Measurements from ENCODE around the gene IPO11.
"Not testable (repeated sequence)": the region's sequence is repeated elsewhere in the genome, so short reads cannot be mapped to it uniquely, and the experiment has no call there.

IPO11 gene

DNA sequence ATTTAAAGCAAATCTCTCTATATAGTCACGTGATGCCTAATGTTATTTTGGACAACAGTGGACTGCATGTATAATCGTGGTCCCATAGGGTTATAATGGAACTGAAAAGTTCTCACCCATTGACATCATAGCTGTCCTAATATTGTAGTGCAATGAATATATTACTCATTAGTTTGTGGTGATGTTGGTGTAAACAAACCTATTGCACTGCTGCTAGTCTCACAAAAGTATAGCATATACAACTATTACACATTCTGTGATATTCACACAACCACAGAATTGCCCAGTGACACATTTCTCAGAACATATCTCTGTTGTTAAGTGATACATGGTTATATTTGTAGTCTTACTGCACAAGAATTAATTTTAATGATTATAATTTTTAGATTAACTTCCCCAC lies 37.7 kb downstream of the IPO11 start:
- no peak for DNase-seq

GRCh38 chr5:62457071-62457470 lies 44.5 kb downstream of the IPO11 start:
- DNase-seq = no peak

DNA sequence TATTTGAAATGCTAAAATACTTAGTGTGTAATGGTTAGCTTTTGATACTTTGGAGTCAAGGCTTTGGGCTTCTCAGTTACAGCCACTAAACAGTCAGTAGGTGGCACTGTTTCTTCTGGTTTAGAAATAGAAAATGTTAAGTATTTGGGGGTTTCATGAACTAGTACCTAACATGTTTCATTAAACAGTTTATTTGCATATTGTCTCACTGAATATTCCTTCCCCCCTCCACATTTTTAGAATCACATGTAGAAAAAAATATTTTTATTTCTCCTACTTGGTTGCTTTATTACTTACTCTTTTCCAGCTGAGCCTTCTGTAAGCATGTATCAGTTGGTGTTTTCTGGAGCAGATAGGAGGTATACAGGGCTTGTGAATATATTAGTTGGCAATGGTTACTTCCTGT lies 48.0 kb downstream of the IPO11 start:
- no peak for DNase-seq

DNA sequence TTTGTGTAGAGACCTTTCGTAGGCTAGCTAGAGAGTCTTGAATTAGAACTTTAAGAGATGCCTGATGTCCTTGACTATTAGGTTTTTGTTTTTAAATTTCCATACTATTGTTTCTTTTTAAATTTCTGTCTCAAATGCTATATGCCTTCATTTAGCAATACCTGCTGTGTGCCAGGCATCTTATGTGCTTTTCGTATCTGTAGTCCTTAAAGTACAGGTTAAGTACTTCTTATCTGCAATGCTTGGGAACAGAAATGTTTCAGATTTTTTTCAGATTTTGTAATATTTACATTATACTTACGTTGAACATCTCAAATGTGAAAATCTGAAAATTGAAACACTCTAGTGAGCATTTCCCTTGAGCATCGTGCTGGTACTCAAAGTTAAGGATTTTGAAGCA lies 49.0 kb downstream of the IPO11 start:
- no peak for DNase-seq

GRCh38 chr5:62465985-62466925 lies 53.7 kb downstream of the IPO11 start:
- DNase-seq = no peak

DNA sequence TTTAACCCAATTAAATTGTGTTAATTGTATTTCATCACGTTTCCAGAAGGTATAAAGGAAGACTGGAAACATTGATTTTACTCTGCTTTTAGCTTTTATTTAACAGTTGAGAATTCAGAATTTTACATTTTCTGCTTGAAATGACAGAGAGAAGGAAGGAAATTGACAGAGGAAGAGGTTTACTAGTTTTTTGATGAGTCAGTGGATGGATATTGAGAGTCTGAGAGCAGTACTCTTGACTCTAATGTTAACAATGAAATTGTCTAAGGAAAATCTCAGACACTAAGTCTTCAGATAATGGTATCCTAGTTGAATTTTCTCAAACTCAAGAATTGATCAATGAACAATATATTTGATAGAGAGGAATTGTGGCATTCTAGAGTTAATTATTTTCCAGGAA lies 60.6 kb downstream of the IPO11 start:
- DNase-seq = no peak

DNA sequence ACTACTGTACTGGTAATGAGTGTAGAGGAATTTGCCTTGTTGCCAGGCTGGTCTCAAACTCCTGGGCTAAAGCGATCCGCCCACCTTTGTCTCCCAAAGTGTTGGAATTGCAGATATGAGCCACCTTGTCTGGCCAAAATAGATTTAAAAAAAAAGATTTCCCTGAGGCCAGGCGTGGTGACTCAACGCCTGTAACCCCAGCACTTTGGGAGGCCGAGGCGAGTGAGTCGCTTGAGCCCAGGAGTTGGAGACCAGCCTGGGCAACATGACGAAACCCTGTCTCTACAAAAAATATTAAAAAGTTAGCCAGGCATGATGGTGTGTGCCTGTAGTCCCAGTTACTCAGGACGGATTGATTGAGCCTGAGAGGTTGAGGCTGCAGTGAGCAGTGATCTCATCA lies 62.5 kb downstream of the IPO11 start:
- no peak for DNase-seq

DNA sequence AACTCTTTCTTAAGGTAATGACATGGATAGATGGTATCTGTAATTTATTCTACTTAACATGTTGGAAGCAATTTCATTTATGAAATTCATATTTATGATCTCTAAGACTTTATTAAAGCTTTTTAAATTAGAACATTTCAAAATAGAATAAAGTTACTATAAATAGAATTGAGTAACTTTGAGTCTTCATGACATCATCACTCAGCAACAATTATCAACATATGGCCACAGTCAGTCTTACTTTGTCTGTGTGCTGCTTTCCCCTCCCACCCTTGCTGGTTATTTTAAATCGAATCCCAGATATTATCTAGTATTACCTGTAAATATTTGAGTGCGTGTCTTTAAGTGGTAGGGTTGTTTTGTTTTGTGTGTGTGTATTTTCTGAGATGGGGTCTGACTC lies 65.2 kb downstream of the IPO11 start:
- DNase-seq = no peak

DNA sequence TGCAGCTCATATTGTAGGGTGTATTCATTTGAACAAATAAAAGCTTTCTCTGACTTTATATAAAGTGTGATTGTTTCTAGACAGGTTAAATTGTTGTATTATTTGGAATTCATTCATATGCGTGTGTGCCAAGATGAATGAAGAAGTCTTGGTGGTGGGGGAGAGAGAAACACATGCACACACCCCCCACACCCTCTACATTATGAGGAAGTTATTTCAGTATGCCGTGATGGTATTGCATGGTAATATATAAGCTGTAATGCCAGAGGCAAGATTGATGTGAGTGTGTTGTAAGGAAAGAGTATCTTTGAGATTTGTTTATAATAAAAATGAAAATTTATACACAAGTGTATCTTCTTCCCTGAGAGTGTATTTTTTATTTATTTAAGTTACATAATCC lies 71.0 kb downstream of the IPO11 start:
- DNase-seq = no peak

GRCh38 chr5:62486672-62487071 lies 74.1 kb downstream of the IPO11 start:
- no peak for DNase-seq

DNA sequence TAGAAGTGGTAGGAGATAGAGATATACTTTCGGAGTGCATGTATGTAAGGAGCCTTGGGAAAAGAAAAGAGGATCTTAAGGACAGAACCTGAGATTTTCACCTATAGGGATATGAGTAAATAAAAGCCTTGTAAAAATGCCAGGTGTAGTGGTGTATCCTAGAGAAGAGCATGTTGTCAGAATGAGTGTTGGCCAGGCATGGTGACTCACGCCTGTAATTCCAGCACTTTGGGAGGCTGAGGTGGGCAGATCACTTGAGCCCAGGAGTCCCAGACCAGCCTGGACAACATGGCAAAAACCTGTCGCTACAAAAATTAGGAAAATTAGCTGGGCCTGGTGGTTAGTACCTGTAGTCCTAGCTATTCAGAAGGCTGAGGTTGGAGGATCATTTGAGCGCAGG lies 76.0 kb downstream of the IPO11 start:
- no peak for DNase-seq

GRCh38 chr5:62489471-62489870 lies 76.9 kb downstream of the IPO11 start:
- DNase-seq = no peak

DNA sequence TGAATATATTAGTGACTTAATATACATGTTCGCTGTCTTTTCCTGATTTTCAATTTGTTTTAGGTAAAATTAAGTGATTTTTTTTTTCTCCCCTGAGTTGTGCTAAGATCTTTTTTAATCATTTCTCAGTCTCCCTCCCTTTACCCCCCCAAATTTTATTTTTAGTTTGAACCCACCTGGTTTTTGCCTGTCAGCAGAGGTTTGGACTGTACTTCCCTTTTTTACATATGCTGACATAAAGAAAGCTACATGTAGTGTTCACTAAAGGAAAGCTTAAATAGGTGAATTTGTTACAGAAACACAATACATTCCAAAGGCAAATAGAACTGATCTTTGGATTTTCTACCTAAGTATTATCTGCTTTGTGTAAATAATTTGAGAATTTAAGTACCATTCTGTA lies 82.2 kb downstream of the IPO11 start:
- DNase-seq = no peak

DNA sequence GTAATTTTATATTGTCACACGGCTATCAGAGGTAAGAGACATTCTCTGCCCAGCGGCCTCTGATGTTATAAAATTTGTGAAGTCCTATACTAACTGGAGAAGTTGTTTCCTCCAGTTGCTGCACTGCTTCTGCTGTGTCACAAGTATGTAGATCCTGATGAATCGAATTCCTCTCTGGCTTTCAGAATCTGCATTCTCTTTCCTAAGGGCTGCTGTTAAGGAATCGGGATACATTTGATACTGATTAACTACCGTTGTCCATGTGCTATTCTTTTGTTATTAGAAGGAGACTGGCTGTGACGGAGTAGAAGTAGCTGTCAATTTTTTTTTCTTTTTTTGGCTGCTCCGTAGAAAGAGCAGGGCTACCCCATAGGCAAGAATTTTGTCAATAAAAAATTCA lies 84.3 kb downstream of the IPO11 start:
- DNase-seq = no peak

GRCh38 chr5:62498961-62499360 lies 86.4 kb downstream of the IPO11 start:
- no peak for DNase-seq

DNA sequence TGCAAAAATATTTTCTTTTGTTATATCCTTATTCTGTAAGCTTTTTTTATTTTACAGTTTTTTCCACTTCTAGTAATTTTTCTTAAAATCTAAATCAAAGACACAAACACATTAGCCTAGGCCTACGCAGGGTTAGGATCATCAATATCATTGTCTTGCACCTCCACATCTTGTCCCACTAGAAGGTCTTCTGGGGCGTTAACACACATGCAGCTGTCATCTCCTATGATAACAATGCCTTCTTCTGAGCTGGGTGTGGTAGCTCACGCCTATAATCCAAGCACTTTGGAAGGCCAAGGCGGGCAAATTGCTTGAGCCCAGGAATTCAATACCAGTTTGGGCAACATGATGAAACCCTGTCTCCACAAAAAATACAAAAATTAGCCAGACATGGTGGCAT lies 87.2 kb downstream of the IPO11 start:
- no peak for DNase-seq

DNA sequence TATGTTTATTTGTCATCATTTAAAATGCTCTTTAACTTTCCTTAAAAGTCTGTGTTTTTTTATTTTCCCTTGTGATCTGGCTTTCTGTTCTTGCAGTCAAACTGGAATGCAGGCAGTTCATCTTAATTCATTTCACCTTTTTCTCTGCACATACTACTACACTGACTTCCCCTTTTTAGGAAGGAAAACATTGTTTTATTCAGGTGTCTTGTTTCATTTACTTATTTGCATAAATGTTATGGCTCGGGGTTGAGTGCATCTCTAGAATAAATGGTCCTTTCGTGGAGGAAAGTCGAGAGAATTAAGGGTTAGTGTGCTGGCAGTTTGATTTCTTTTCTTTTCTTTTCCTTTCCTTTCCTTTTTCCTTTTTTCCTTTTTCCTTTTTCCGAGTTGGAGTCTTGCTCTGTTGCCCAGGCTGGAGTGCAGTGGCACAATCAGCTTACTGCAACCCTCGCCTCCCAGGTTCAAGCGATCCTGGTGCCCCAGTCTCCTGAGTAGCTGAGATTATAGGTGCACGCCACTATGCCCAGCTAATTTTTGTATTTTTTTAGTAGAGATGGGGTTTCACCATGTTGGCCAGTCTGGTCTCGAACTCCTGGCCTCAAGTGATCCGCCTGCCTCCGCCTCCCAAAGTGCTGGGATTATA lies 90.0 kb downstream of the IPO11 start:
- DNase-seq = no peak

DNA sequence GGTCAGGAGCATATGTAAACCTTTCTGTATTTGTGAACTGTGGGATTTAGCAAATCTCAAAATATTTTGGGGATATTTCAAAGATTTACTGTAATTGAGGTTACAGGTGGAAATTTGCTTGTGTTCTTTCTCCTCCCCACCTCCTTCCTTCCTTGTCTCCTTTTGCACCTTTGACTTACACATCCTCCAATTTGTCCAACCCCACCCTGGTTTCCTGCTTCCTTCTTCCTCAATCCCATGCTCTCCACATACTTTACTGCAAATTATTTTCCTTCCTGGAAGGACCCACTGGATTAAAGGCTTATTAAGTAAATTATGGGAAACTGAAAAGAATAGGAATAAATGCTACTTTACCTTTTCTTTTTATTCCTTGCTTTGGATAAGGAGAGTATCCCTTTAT lies 91.6 kb downstream of the IPO11 start:
- no peak for DNase-seq

DNA sequence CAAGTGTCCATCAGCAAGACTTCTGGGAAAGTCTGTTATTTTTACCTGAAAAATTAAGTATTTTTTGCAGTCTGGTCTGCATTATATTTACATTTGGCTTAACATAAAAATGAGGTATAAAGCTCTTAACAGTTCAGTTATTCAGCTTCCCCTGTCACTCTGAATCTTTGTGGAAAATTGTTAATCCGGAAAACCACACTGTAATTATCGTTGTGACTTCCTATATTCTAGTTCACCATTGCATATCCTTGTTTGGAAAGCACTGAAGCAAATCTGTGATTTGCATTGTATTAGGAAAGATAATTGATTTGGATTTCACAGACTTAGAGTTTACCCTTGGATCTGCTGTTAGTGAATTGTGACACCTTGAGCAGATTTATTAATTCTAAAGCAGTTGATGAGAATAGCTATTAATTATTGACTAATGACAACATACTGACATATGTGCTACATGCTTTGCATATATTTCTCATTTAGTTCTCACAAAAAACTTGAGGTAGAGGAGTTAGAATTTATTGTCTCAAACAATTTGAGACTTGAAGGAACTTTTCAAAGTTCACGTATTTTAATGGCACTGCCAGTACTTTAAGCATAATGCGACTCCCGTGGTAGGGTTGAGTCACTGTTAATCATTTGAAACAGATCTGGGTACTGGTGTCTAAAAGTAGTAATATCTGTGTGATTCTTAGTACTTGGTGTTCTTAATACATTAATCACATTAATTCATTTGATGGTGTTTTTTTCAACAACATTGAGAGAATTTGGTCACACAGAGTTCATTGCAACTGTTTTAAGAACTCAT lies 94.3 kb downstream of the IPO11 start:
- no peak for DNase-seq

- not testable (repeated sequence) for DNase-seq
Observed at GRCh38 chr5:62508760-62509159, 96.2 kb downstream of the IPO11 start.

DNA sequence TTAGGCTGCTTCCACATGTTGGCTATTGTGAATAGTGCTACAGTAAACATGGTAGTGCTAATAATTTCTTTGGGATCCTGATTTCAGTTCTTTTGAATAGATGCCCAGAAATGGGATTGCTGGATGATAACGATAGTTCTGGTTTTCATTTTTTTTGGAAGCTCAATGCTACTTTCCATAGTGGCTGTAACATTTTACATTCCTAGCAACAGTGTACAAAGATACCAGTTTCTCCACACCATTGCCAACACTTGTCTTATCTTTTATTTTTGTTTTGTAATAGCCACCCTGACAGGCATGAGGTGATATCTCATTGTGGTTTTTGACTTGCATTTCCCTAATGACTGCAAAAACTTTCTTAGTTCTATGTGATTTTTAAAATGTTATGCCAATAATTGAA lies 97.2 kb downstream of the IPO11 start:
- no peak for DNase-seq

- not testable (repeated sequence) for DNase-seq
Observed at GRCh38 chr5:62513085-62513484, 100.5 kb downstream of the IPO11 start.

GRCh38 chr5:62514510-62515119 lies 102.1 kb downstream of the IPO11 start:
- no peak for DNase-seq

Measured in activated effector memory CD4-positive, alpha-beta T cell treated with anti-CD3 and anti-CD28 coated beads, Interleukin-2, amount 50 U/mL, for 16 hours (primary cell).